HCT116 (cell line): ENCODE data around the gene BORCS5.

Experiments used
- CEBPB ChIP-seq: IDR thresholded peaks from 2 replicates; pipeline ENCODE4 v1.6.1; 2012; ENCODE audit warnings: low read depth
- EZH2 ChIP-seq: fragments of 200-600 bp; sonication (generic); IDR thresholded peaks from 2 replicates; pipeline ENCODE4 v1.6.1; 2017; ENCODE audit warnings: antibody characterized with exemption, mixed run types
- EZH2phosphoT487 ChIP-seq: fragments of 200-600 bp; IDR thresholded peaks from 2 replicates; pipeline ENCODE4 v1.6.1; 2018; ENCODE audit warnings: antibody characterized with exemption, borderline replicate concordance
- POLR2A ChIP-seq: IDR thresholded peaks from 2 replicates; pipeline ENCODE4 v1.7.0; 2011; ENCODE audit warnings: borderline replicate concordance; ENCODE audit not compliant: insufficient read depth, insufficient read length; ENCODE audit errors: extremely low read depth
- POLR2AphosphoS5 ChIP-seq: IDR thresholded peaks from 2 replicates; pipeline ENCODE4 v1.6.1; 2011; ENCODE audit warnings: mild to moderate bottlenecking, low read depth, low read length, moderate library complexity
- SP1 ChIP-seq: IDR thresholded peaks from 2 replicates; pipeline ENCODE4 v1.6.1; 2012; ENCODE audit warnings: low read depth
- ZBTB33 ChIP-seq: IDR thresholded peaks from 2 replicates; pipeline ENCODE4 v1.6.1; 2011; ENCODE audit warnings: mild to moderate bottlenecking, low read length, moderate library complexity; ENCODE audit not compliant: insufficient replicate concordance; ENCODE audit errors: extremely low read depth
- ZNF274 ChIP-seq: fragments of 200-500 bp; sonication (Bioruptor generic); IDR thresholded peaks from 2 replicates; pipeline ENCODE4 v1.6.1; 2014; ENCODE audit warnings: mild to moderate bottlenecking, low read depth, low read length, inconsistent platforms
- TF ChIP-seq, protein P1 (sequence below), 3 experiments: fragments of 200-600 bp in 1 of 3; sonication (generic) in 1 of 3; IDR thresholded peaks in 2 of 3; conservative IDR thresholded peaks in 1 of 3; 2 replicates each; pipeline ENCODE4 v1.5.1; 2012 to 2017; ENCODE audit warnings: low read depth in 2 of 3, low read length in 2 of 3, antibody characterized with exemption in 1 of 3, borderline replicate concordance in 1 of 3, control low read depth in 1 of 3, mild to moderate bottlenecking in 1 of 3, mixed read lengths in 1 of 3, mixed run types in 1 of 3, moderate library complexity in 1 of 3; ENCODE audit not compliant: insufficient read depth in 1 of 3

- TF ChIP-seq POLR2A, result no peak
- TF ChIP-seq CEBPB, result no peak
- no peak for TF ChIP-seq EZH2phosphoT487
- TF ChIP-seq ZBTB33, result no peak
- TF ChIP-seq POLR2AphosphoS5, result no peak
- TF ChIP-seq EZH2, result no peak
- TF ChIP-seq ZNF274, result no peak
- no peak for TF ChIP-seq SP1
- TF ChIP-seq, protein P1, sequence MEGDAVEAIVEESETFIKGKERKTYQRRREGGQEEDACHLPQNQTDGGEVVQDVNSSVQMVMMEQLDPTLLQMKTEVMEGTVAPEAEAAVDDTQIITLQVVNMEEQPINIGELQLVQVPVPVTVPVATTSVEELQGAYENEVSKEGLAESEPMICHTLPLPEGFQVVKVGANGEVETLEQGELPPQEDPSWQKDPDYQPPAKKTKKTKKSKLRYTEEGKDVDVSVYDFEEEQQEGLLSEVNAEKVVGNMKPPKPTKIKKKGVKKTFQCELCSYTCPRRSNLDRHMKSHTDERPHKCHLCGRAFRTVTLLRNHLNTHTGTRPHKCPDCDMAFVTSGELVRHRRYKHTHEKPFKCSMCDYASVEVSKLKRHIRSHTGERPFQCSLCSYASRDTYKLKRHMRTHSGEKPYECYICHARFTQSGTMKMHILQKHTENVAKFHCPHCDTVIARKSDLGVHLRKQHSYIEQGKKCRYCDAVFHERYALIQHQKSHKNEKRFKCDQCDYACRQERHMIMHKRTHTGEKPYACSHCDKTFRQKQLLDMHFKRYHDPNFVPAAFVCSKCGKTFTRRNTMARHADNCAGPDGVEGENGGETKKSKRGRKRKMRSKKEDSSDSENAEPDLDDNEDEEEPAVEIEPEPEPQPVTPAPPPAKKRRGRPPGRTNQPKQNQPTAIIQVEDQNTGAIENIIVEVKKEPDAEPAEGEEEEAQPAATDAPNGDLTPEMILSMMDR (IDR thresholded peaks at IDR 0.05 in 2 of 3, conservative IDR thresholded peaks at IDR 0.05 in 1 of 3; ENCODE audit: borderline replicate concordance in 1 of 3, insufficient read depth in 1 of 3, low read depth in 2 of 3, low read length in 2 of 3), result no peak
These were observed 148.9 kb downstream of the BORCS5 start for GRCh38 chr12:12505544-12506495.
